ENCODE results near the gene GRK3. TPM values are rescaled to one million over a fixed set of nuclear protein-coding genes. Genes with fewer than 3 reads are reported as not detected.

Gene GRK3
- total RNA-seq, 1 donor from 2014 or later = 12.4 TPM

GRCh38 chr22:25726241-25726640 is 161.8 kb downstream of the GRK3 start:
- no peaks in the 10 kb centered on the region for H3K9me3 Mint-ChIP-seq (ENCODE audit: unreplicated experiment)
- no peak for DNase-seq
- no peaks in the 10 kb centered on the region for H3K4me1 Mint-ChIP-seq (ENCODE audit: low read depth, unreplicated experiment)
- H3K36me3 Mint-ChIP-seq (ENCODE audit: unreplicated experiment) = no peaks in the 10 kb centered on the region
- no peak overlapping the region for H3K4me3 Mint-ChIP-seq (ENCODE audit: unreplicated experiment)
- TF ChIP-seq CTCF (IDR thresholded peaks at IDR 0.05; ENCODE audit: partially characterized antibody, unreplicated experiment) = no peak
- H3K27ac Mint-ChIP-seq (ENCODE audit: unreplicated experiment) = no peak overlapping the region
- H3K27me3 Mint-ChIP-seq (ENCODE audit: unreplicated experiment) = no peaks in the 10 kb centered on the region

GRCh38 chr22:25728071-25728470 is 163.6 kb downstream of the GRK3 start:
- H3K36me3 Mint-ChIP-seq (ENCODE audit: unreplicated experiment) = no peaks in the 10 kb centered on the region
- no peaks in the 10 kb centered on the region for H3K9me3 Mint-ChIP-seq (ENCODE audit: unreplicated experiment)
- H3K27ac Mint-ChIP-seq (ENCODE audit: unreplicated experiment) = no peak overlapping the region
- TF ChIP-seq CTCF (IDR thresholded peaks at IDR 0.05; ENCODE audit: partially characterized antibody, unreplicated experiment) = no peak
- H3K4me1 Mint-ChIP-seq (ENCODE audit: low read depth, unreplicated experiment) = no peaks in the 10 kb centered on the region
- no peak overlapping the region for H3K4me3 Mint-ChIP-seq (ENCODE audit: unreplicated experiment)
- H3K27me3 Mint-ChIP-seq (ENCODE audit: unreplicated experiment) = no peaks in the 10 kb centered on the region
- DNase-seq = no peak

GRCh38 chr22:25729016-25729995 is 164.8 kb downstream of the GRK3 start:
- TF ChIP-seq CTCF (IDR thresholded peaks at IDR 0.05; ENCODE audit: partially characterized antibody, unreplicated experiment) = no peak
- Mint-ChIP-seq H3K27me3 (ENCODE audit: unreplicated experiment) (no peaks in the 10 kb centered on the region), H3K9me3 (ENCODE audit: unreplicated experiment) (no peaks in the 10 kb centered on the region), H3K27ac (ENCODE audit: unreplicated experiment) (no peak overlapping the region), H3K4me3 (ENCODE audit: unreplicated experiment) (no peak overlapping the region), H3K4me1 (ENCODE audit: low read depth, unreplicated experiment) (no peaks in the 10 kb centered on the region), H3K36me3 (ENCODE audit: unreplicated experiment) (no peaks in the 10 kb centered on the region)
- no peak for DNase-seq

- H3K4me1 Mint-ChIP-seq (ENCODE audit: low read depth, unreplicated experiment) = no peaks in the 10 kb centered on the region
- H3K27ac Mint-ChIP-seq (ENCODE audit: unreplicated experiment) = no peak overlapping the region
- H3K27me3 Mint-ChIP-seq (ENCODE audit: unreplicated experiment) = peaks cover 5% of the 10 kb centered on the region
- H3K4me3 Mint-ChIP-seq (ENCODE audit: unreplicated experiment) = no peak overlapping the region
- no peak for TF ChIP-seq CTCF (IDR thresholded peaks at IDR 0.05; ENCODE audit: partially characterized antibody, unreplicated experiment)
- H3K36me3 Mint-ChIP-seq (ENCODE audit: unreplicated experiment) = no peaks in the 10 kb centered on the region
- DNase-seq = no peak
- H3K9me3 Mint-ChIP-seq (ENCODE audit: unreplicated experiment) = no peaks in the 10 kb centered on the region
These were observed 171.2 kb downstream of the GRK3 start for GRCh38 chr22:25735650-25736049.

GRCh38 chr22:25736378-25737011 is 172.0 kb downstream of the GRK3 start:
- TF ChIP-seq CTCF (IDR thresholded peaks at IDR 0.05; ENCODE audit: partially characterized antibody, unreplicated experiment) = no peak
- Mint-ChIP-seq H3K27me3 (ENCODE audit: unreplicated experiment) (peaks cover 5% of the 10 kb centered on the region), H3K4me3 (ENCODE audit: unreplicated experiment) (no peak overlapping the region), H3K27ac (ENCODE audit: unreplicated experiment) (no peak overlapping the region), H3K4me1 (ENCODE audit: low read depth, unreplicated experiment) (no peaks in the 10 kb centered on the region), H3K36me3 (ENCODE audit: unreplicated experiment) (no peaks in the 10 kb centered on the region), H3K9me3 (ENCODE audit: unreplicated experiment) (no peaks in the 10 kb centered on the region)
- DNase-seq = no peak
